Upper lobe of right lung (tissue), 1 donor: ENCODE measurements around the gene ANGPT4. TPM values are rescaled to one million over a fixed set of nuclear protein-coding genes. Genes with fewer than 3 reads are reported as not detected.

Source experiments
- ATAC-seq: fragments of 200-7000 bp; cut with Tn5 transposase; one replicate; pipeline ENCODE4 v1.9.1; 2020; ENCODE audit warnings: mild to moderate bottlenecking, moderate library complexity
- DNase-seq: peaks from one replicate; pipeline ENCODE4 v3.0.0-alpha.2; 2020
- H3K27ac ChIP-seq: fragments of 200-600 bp; one replicate; pipeline ENCODE4 v1.8.0; 2022
- H3K27me3 ChIP-seq: fragments of 200-600 bp; one replicate; pipeline ENCODE4 v1.8.0; 2022; ENCODE audit warnings: mild to moderate bottlenecking
- H3K36me3 ChIP-seq: fragments of 200-600 bp; one replicate; pipeline ENCODE4 v1.8.0; 2022
- H3K4me1 ChIP-seq: fragments of 200-600 bp; one replicate; pipeline ENCODE4 v1.8.0; 2022
- H3K4me3 ChIP-seq: fragments of 200-600 bp; one replicate; pipeline ENCODE4 v1.8.0; 2022; ENCODE audit warnings: mild to moderate bottlenecking
- H3K9me3 ChIP-seq: fragments of 200-600 bp; one replicate; pipeline ENCODE4 v1.8.0; 2022
- CTCF ChIP-seq: fragments of 200-600 bp; IDR thresholded peaks from one replicate; pipeline ENCODE4 v1.8.0; 2022; ENCODE audit warnings: antibody characterized with exemption
- intact Hi-C: fragments of 100-400 bp; cut with DNase I; formaldehyde crosslinking; loops from one replicate; pipeline ENCODE4 v1.11.0; 2022
- total RNA-seq: library from RNA; stranded (reverse); fragmentation: NEBNext Ultra II Directional; extraction: Animal tissue kit (Norgen Biotek cat#: 25700); gene quantifications from one replicate; pipeline ENCODE4 v1.2.1, GENCODE V29; 2021
- donor health status: DM: no; HTN: yes; CAD: no; lungs with severe emphysema.

Gene ANGPT4
- total RNA-seq, 1 donor from 2014 or later = 0.81 TPM

- Histone ChIP-seq H3K4me3 (no peak overlapping the region), H3K27ac (no peak overlapping the region), H3K36me3 (no peaks in the 10 kb centered on the region), H3K4me1 (no peaks in the 10 kb centered on the region), H3K27me3 (peaks cover 7% of the 10 kb centered on the region), H3K9me3 (no peaks in the 10 kb centered on the region)
- DNase-seq = no peak
- intact Hi-C loops = loop anchor here (5.0 kb wide), 1 partner anchor 143 kb away; no protein-coding TSS in a partner anchor
- ATAC-seq = no peak
- TF ChIP-seq CTCF = no peak
These were observed 44.0 kb upstream of the ANGPT4 start for GRCh38 chr20:959996-960615.

GRCh38 chr20:958936-959815, 43.0 kb upstream of the ANGPT4 start:
- Histone ChIP-seq H3K4me1 (no peaks in the 10 kb centered on the region), H3K9me3 (no peaks in the 10 kb centered on the region), H3K27me3 (peaks cover 11% of the 10 kb centered on the region), H3K4me3 (no peak overlapping the region), H3K36me3 (no peaks in the 10 kb centered on the region), H3K27ac (no peak overlapping the region)
- intact Hi-C loops = loop anchor here (5.0 kb wide), 1 partner anchor 142 kb away; no protein-coding TSS in a partner anchor
- DNase-seq (no peak), ATAC-seq (no peak)
- TF ChIP-seq CTCF = no peak

GRCh38 chr20:957544-957943, 41.4 kb upstream of the ANGPT4 start:
- no peak overlapping the region for H3K4me3 ChIP-seq
- H3K9me3 ChIP-seq = no peaks in the 10 kb centered on the region
- peaks cover 11% of the 10 kb centered on the region for H3K27me3 ChIP-seq
- no peaks in the 10 kb centered on the region for H3K36me3 ChIP-seq
- no peak for TF ChIP-seq CTCF
- intact Hi-C loops = loop anchor here (5.0 kb wide), 1 partner anchor 140 kb away; no protein-coding TSS in a partner anchor
- no peaks in the 10 kb centered on the region for H3K4me1 ChIP-seq
- ATAC-seq = no peak
- DNase-seq = no peak
- H3K27ac ChIP-seq = no peak overlapping the region

GRCh38 chr20:956330-956951, 40.3 kb upstream of the ANGPT4 start:
- peak; percentile 81 for DNase-seq
- no peak overlapping the region for H3K27ac ChIP-seq
- H3K4me1 ChIP-seq = no peaks in the 10 kb centered on the region
- H3K9me3 ChIP-seq = no peaks in the 10 kb centered on the region
- peak; percentile 99 for TF ChIP-seq CTCF
- H3K36me3 ChIP-seq = no peaks in the 10 kb centered on the region
- intact Hi-C loops = loop anchor here (5.0 kb wide), 1 partner anchor 139 kb away; no protein-coding TSS in a partner anchor
- H3K27me3 ChIP-seq = peaks cover 11% of the 10 kb centered on the region
- no peak overlapping the region for H3K4me3 ChIP-seq
- peak; percentile 88 for ATAC-seq

- no peak for ATAC-seq
- no peak for TF ChIP-seq CTCF
- intact Hi-C loops = loop anchor here (5.0 kb wide), 1 partner anchor 138 kb away; no protein-coding TSS in a partner anchor
- no peak for DNase-seq
- Histone ChIP-seq H3K4me1 (no peaks in the 10 kb centered on the region), H3K36me3 (no peaks in the 10 kb centered on the region), H3K9me3 (no peaks in the 10 kb centered on the region), H3K4me3 (no peak overlapping the region), H3K27ac (no peak overlapping the region), H3K27me3 (peaks cover 11% of the 10 kb centered on the region)
These were observed 39.5 kb upstream of the ANGPT4 start for GRCh38 chr20:955656-956055.
